Neuronal stem cell (in vitro differentiated cells): ENCODE data around the gene SPDEF. TPM values are rescaled to one million over a fixed set of nuclear protein-coding genes. Genes with fewer than 3 reads are reported as not detected.

Experiments used
- DNase-seq: peaks from one replicate; pipeline ENCODE4 v3.0.0-alpha.2; 2013; ENCODE audit warnings: low spot score
- H2AFZ ChIP-seq: one replicate; pipeline ENCODE4 v1.6.1; 2013; ENCODE audit warnings: mild to moderate bottlenecking, low read length, inconsistent platforms
- H2AK5ac ChIP-seq: 2 replicates; pipeline ENCODE4 v1.6.1; 2013; ENCODE audit warnings: low read depth, mild to moderate bottlenecking, inconsistent platforms, low read length, moderate library complexity, mixed read lengths
- H2BK120ac ChIP-seq: 2 replicates; pipeline ENCODE4 v1.6.1; 2013; ENCODE audit warnings: low read depth, mild to moderate bottlenecking, inconsistent platforms, low read length, moderate library complexity, mixed read lengths
- H2BK12ac ChIP-seq: one replicate; pipeline ENCODE4 v1.6.1; 2013; ENCODE audit warnings: low read length, inconsistent platforms
- H2BK15ac ChIP-seq: 2 replicates; pipeline ENCODE4 v1.6.1; 2013; ENCODE audit warnings: mild to moderate bottlenecking, low read length, inconsistent platforms, mixed read lengths
- H2BK5ac ChIP-seq: one replicate; pipeline ENCODE4 v1.6.1; 2013; ENCODE audit warnings: inconsistent platforms, mild to moderate bottlenecking, low read length, moderate library complexity
- H3K14ac ChIP-seq: one replicate; pipeline ENCODE4 v1.6.1; 2013; ENCODE audit warnings: low read length, inconsistent platforms
- H3K18ac ChIP-seq: 2 replicates; pipeline ENCODE4 v1.6.1; 2013; ENCODE audit warnings: low read length, inconsistent platforms
- H3K23ac ChIP-seq: 2 replicates; pipeline ENCODE4 v1.6.1; 2013; ENCODE audit warnings: low read depth, mild to moderate bottlenecking, mixed read lengths, low read length, inconsistent platforms; ENCODE audit not compliant: poor library complexity
- H3K27ac ChIP-seq: replicated peaks from 3 replicates; pipeline ENCODE4 v1.5.1; 2013; ENCODE audit warnings: low read length, inconsistent platforms
- H3K27me3 ChIP-seq, 3 experiments: 2 replicates each; pipeline ENCODE4 v1.6.1; 2013; ENCODE audit warnings: low read length in 3 of 3, mild to moderate bottlenecking in 2 of 3, inconsistent platforms in 1 of 3, low read depth in 1 of 3, mixed read lengths in 1 of 3, moderate library complexity in 1 of 3; ENCODE audit not compliant: control insufficient read depth in 3 of 3, insufficient read depth in 3 of 3
- H3K36me3 ChIP-seq, 2 donors: replicated peaks in 1 of 2; 2 replicates each; pipeline ENCODE4 v1.6.1; 2013; ENCODE audit warnings: low read length in 2 of 2; ENCODE audit not compliant: control insufficient read depth in 2 of 2, insufficient read depth in 2 of 2
- H3K4ac ChIP-seq: 2 replicates; pipeline ENCODE4 v1.6.1; 2013; ENCODE audit warnings: inconsistent platforms, mild to moderate bottlenecking, low read length, moderate library complexity
- H3K4me1 ChIP-seq, 2 donors: 1 replicate in 1 of 2; 2 replicates in 1 of 2; pipeline ENCODE4 v1.6.1; 2013; ENCODE audit warnings: low read length in 2 of 2, low read depth in 1 of 2; ENCODE audit not compliant: control insufficient read depth in 2 of 2, insufficient read depth in 1 of 2
- H3K4me2 ChIP-seq: one replicate; pipeline ENCODE4 v1.6.1; 2013; ENCODE audit warnings: mild to moderate bottlenecking, low read length, inconsistent platforms; ENCODE audit not compliant: insufficient read depth, poor library complexity, severe bottlenecking
- H3K4me3 ChIP-seq, 2 donors: 2 replicates each; pipeline ENCODE4 v1.5.1; 2013; ENCODE audit warnings: low read length in 2 of 2, mild to moderate bottlenecking in 2 of 2, inconsistent platforms in 1 of 2, moderate library complexity in 1 of 2
- H3K79me1 ChIP-seq: one replicate; pipeline ENCODE4 v1.6.1; 2013; ENCODE audit warnings: low read depth, mild to moderate bottlenecking, inconsistent platforms, low read length, moderate library complexity
- H3K9ac ChIP-seq: one replicate; pipeline ENCODE4 v1.6.1; 2013; ENCODE audit warnings: mild to moderate bottlenecking, low read depth, low read length, inconsistent platforms; ENCODE audit not compliant: poor library complexity
- H3K9me3 ChIP-seq, 2 donors: replicated peaks in 1 of 2; 2 replicates each; pipeline versions ENCODE3 to v1.6.1; 2013; ENCODE audit warnings: low read length in 2 of 2, mild to moderate bottlenecking in 2 of 2, inconsistent platforms in 1 of 2, low read depth in 1 of 2, mixed read lengths in 1 of 2, moderate library complexity in 1 of 2; ENCODE audit not compliant: control insufficient read depth in 2 of 2, insufficient read depth in 1 of 2
- H4K8ac ChIP-seq: one replicate; pipeline ENCODE4 v1.6.1; 2013; ENCODE audit warnings: low read depth, mild to moderate bottlenecking, inconsistent platforms, low read length, moderate library complexity
- H4K91ac ChIP-seq: one replicate; pipeline ENCODE4 v1.6.1; 2013; ENCODE audit warnings: low read length, low read depth, mild to moderate bottlenecking, inconsistent platforms; ENCODE audit not compliant: poor library complexity
- WGBS, 2 donors: extraction: QIAGEN DNeasy Blood & Tissue Kit; methylation state at CpG; one replicate each; pipeline ENCODE4 v1.1.7; 2013; ENCODE audit warnings: missing lambda C conversion rate in 2 of 2, mixed read lengths in 1 of 2; ENCODE audit not compliant: insufficient read length in 2 of 2, insufficient replicate concordance in 1 of 2; ENCODE audit errors: extremely low coverage in 2 of 2; 5-methylcytosine and 5-hydroxymethylcytosine counted together
- polyA plus RNA-seq, 2 experiments: library from polyadenylated mRNA; stranded (reverse); fragments of 200-250 nt; gene quantifications; one replicate each; pipeline ENCODE4 v1.2.3, GENCODE V29; 2013

SPDEF gene
- polyA plus RNA-seq (2013, experiment 1 of 2), result 0.18 TPM
- 0.18 TPM for polyA plus RNA-seq (2013, experiment 2 of 2)

DNA sequence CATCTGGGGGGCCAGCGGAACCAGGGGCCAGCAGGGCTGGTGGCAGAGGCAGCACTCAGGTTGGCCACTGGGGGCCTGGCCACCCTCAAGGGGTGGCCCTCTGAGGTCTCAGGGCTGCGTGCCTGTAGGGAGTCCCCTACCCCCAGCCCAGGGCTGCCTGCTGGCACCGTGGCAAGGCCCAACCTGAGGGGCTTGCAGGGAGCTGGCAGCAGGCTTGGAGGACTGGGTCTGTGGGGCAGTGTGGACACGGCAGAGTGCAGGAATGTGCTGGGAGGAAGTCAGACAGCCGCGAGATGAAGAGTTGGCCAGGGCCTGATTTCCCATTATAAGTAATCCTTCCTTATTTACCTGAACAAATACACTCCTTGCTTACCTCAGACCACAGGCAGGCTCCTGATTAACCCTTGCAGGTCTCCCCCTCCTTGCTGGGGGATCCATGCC is at the start of gene SPDEF:
TSS of gene SPDEF (minus strand) at position 299 of the 441 bp plus-strand sequence. CDS start 11,874 bp downstream, outside the sequence.
- Histone ChIP-seq H3K4me1 (peaks cover 9 to 18% of the 10 kb centered on the region in 2 donors), H3K23ac (peak within 1 kb of the TSS; percentile 31), H4K91ac (no peak within 1 kb of the TSS), H4K8ac (no peak within 1 kb of the TSS), H2BK5ac (no peak within 1 kb of the TSS), H2BK15ac (peak within 1 kb of the TSS; percentile 34), H2BK12ac (peak within 1 kb of the TSS; percentile 48), H3K9me3 (peaks cover 0 to 5% of the 10 kb centered on the region in 2 donors), H2BK120ac (no peak within 1 kb of the TSS), H2AK5ac (peak within 1 kb of the TSS; percentile 71), H3K27ac (no peak within 1 kb of the TSS), H3K9ac (no peak within 1 kb of the TSS), H2AFZ (no peak within 1 kb of the TSS), H3K14ac (no peak within 1 kb of the TSS), H3K79me1 (peaks cover 1% of the 10 kb centered on the region), H3K36me3 (no peaks in the 10 kb centered on the region), H3K4me3 (no peak within 1 kb of the TSS), H3K18ac (peak within 1 kb of the TSS; percentile 84), H3K27me3 (peaks cover 0 to 11% (median 0%) of the 10 kb centered on the region in 3 experiments), H3K4me2 (no peak within 1 kb of the TSS), H3K4ac (no peak within 1 kb of the TSS)
- no CpG with 5 or more reads among the region's 6 CpGs for WGBS, 2 donors
- DNase-seq, result no peak

DNA sequence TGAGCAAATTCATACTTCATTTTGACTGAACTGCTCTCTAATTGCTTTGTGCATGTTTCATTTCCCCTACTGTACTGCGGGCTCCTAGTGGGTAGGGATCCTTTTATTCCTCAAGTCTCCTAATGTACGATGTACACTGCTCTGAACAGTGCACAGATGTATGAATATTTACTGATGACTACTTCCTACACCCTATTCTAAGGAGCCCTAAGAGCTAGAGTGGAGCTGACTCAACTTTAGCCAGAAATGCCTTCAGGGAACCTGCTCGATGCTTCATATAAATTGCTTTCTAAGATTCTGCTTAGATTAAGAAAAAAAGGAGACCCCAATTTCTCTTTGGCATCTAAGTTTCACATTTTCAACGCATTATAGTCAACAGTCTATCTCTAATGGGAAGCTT is 47.6 kb upstream of the SPDEF start:
- peaks cover 5 to 6% of the 10 kb centered on the region in 2 donors for H3K4me1 ChIP-seq
- H2BK12ac ChIP-seq, result no peak overlapping the region
- WGBS, 2 donors, result no CpG with 5 or more reads among the region's 4 CpGs

DNA sequence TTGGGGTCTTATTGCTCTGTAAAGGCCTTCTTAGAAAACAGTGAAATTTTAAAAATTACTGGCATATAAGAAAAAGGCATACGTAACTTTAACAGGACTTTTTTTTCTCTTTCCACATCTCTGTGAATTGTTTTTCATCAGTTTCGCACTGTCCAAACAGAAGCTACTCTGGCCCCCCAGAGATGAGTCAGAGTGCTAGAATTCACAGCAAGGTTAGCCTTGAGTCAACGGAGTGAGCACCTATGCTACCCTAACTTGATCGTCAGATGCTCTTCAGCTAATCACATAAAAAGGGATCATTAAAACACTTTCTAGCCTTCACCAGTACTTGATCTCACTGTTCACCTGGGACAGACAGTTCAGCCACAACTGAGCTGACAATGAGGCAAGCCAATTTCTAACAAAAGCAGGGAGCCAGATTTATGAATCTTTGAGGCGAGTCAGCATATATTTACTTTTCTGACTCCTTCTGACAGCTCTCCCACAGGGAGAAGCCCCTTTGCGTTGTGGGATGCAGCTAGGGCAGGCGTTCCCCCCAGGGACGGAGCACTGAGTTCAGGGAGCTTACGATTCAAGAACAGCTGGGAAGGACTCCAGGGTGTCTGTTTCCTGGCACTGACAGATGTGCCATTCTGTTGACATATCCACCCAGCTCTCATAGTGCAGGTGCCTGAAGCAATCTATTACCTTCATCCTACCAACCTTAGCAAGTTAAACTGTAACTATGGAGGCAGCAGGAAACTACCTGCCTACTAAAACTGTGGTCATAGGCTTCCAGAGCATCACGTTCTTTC is 46.4 kb upstream of the SPDEF start:
- Histone ChIP-seq H2BK15ac (no peak overlapping the region), H3K23ac (no peak overlapping the region), H3K14ac (no peak overlapping the region), H3K27me3 (no peaks in the 10 kb centered on the region), H3K4me2 (no peak overlapping the region), H2AFZ (no peak overlapping the region), H2BK120ac (no peak overlapping the region), H2BK12ac (no peak overlapping the region), H3K4ac (no peak overlapping the region), H3K9ac (no peak overlapping the region), H4K8ac (no peak overlapping the region), H2BK5ac (no peak overlapping the region), H3K36me3 (peaks cover 6 to 16% of the 10 kb centered on the region in 2 donors), H3K9me3 (no peaks in the 10 kb centered on the region), H3K18ac (no peak overlapping the region), H3K27ac (no peak overlapping the region), H2AK5ac (no peak overlapping the region), H3K4me1 (peaks cover 5 to 6% of the 10 kb centered on the region in 2 donors), H3K79me1 (no peaks in the 10 kb centered on the region), H4K91ac (no peak overlapping the region), H3K4me3 (no peak overlapping the region)
- DNase-seq, result no peak
- WGBS, 2 donors, result no CpG with 5 or more reads among the region's 10 CpGs

More for the DNA sequence above, 47.6 kb upstream of the SPDEF start:
- DNase-seq, result no peak
- Histone ChIP-seq H3K9me3 (no peaks in the 10 kb centered on the region), H2AK5ac (no peak overlapping the region), H3K79me1 (no peaks in the 10 kb centered on the region), H2BK5ac (no peak overlapping the region), H3K4me2 (no peak overlapping the region), H2BK15ac (no peak overlapping the region), H3K4me3 (no peak overlapping the region), H3K27ac (no peak overlapping the region), H3K18ac (no peak overlapping the region), H3K14ac (no peak overlapping the region), H3K27me3 (no peaks in the 10 kb centered on the region), H4K91ac (no peak overlapping the region), H4K8ac (no peak overlapping the region), H3K4ac (no peak overlapping the region), H2AFZ (no peak overlapping the region), H3K9ac (no peak overlapping the region), H2BK120ac (no peak overlapping the region), H3K36me3 (peaks cover 6 to 16% of the 10 kb centered on the region in 2 donors), H3K23ac (no peak overlapping the region)

DNA sequence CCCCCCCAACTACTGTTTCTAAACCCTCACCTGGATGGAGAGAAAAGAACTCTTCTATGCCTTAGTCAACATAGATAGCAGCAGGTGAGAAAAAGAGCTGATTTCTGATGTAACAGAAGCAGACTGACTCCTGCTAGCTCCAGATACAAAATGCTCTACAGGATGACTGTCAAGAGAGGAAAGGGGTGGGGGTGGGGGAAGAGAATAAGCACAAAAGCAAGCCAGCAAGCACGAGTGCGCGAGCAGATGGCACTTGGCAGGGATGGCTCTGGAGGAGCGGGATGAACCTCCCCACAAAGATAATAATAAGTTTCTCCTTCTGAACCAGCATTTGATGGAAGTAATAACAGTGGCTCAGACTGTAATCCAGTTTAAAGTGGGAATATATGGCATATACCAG is 45.6 kb upstream of the SPDEF start:
- H3K14ac ChIP-seq, result no peak overlapping the region
- H2BK120ac ChIP-seq, result no peak overlapping the region
- no peak overlapping the region for H3K23ac ChIP-seq
- no peak overlapping the region for H2AFZ ChIP-seq
- H3K18ac ChIP-seq, result no peak overlapping the region
- H3K36me3 ChIP-seq, result peaks cover 6 to 14% of the 10 kb centered on the region in 2 donors
- H4K8ac ChIP-seq, result no peak overlapping the region
- H3K27ac ChIP-seq, result no peak overlapping the region
- no peak overlapping the region for H3K9ac ChIP-seq
- no peak overlapping the region for H3K4me2 ChIP-seq
- H2BK12ac ChIP-seq, result no peak overlapping the region
- no peaks in the 10 kb centered on the region for H3K79me1 ChIP-seq
- H2BK5ac ChIP-seq, result no peak overlapping the region
- H3K4me3 ChIP-seq, result no peak overlapping the region
- no peak overlapping the region for H2AK5ac ChIP-seq
- peaks cover 5 to 6% of the 10 kb centered on the region in 2 donors for H3K4me1 ChIP-seq
- no peaks in the 10 kb centered on the region for H3K9me3 ChIP-seq
- H3K27me3 ChIP-seq, result no peaks in the 10 kb centered on the region
- H2BK15ac ChIP-seq, result no peak overlapping the region
- no CpG with 5 or more reads among the region's 4 CpGs for WGBS, 2 donors
- no peak overlapping the region for H3K4ac ChIP-seq
- no peak for DNase-seq
- H4K91ac ChIP-seq, result no peak overlapping the region
